GM12873 (cell line): Measurements from ENCODE around the gene C4orf54.

ENCODE experiments used
- TF ChIP-seq, protein P1 (sequence below): IDR thresholded peaks from 2 replicates; pipeline ENCODE4 v1.5.1; 2012; ENCODE audit warnings: low read depth, mild to moderate bottlenecking, moderate library complexity, low read length, control low read depth; ENCODE audit not compliant: insufficient read depth; ENCODE audit errors: missing control alignments

The C4orf54 gene

DNA sequence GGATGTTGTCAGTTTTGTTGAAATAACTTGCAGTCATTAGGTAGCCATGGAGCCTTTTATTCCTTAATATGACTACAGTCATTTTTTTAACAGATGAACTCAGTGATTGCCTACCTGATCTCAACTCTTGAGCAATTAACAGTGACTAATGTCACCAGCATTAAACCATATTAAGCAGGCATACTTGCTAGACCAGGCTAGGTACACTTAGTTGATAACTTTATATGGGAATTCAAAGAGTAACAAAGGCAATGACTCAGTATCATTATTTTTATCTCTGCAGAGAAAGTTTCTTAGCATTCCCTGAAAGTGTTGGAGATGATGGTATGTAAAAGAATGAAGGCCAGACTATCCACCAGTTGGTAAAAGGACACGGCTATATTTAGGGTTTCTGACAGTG lies at the start of gene C4orf54:
Gene C4orf54, minus strand, starts transcription at position 31 of the 400 bp plus-strand sequence. CDS start 3,180 bp downstream, outside the sequence.
- TF ChIP-seq, protein P1, sequence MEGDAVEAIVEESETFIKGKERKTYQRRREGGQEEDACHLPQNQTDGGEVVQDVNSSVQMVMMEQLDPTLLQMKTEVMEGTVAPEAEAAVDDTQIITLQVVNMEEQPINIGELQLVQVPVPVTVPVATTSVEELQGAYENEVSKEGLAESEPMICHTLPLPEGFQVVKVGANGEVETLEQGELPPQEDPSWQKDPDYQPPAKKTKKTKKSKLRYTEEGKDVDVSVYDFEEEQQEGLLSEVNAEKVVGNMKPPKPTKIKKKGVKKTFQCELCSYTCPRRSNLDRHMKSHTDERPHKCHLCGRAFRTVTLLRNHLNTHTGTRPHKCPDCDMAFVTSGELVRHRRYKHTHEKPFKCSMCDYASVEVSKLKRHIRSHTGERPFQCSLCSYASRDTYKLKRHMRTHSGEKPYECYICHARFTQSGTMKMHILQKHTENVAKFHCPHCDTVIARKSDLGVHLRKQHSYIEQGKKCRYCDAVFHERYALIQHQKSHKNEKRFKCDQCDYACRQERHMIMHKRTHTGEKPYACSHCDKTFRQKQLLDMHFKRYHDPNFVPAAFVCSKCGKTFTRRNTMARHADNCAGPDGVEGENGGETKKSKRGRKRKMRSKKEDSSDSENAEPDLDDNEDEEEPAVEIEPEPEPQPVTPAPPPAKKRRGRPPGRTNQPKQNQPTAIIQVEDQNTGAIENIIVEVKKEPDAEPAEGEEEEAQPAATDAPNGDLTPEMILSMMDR, result no peak

GRCh38 chr4:99705891-99706290 lies 48.3 kb upstream of the C4orf54 start:
- TF ChIP-seq, protein P1, result no peak

GRCh38 chr4:99696801-99697200 lies 39.2 kb upstream of the C4orf54 start:
- TF ChIP-seq, protein P1, result no peak

DNA sequence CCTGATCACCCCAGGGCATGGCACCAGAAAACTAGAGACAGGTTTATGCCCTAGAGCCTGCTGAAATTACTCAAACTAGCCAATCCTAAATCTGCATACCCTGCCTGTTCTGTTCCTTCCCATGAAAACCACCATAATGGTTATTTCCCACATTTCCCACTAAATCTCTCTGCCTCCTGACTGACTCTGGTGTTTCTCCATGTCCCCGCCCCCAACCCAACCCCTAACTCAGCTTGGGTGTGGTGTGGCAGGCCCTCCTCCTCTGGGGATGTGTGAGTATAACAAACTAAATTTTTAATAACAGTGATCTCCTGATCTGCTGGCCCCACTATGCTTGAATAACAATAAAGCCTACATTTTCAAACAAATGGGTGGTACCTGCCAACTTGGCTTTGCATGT lies 35.5 kb upstream of the C4orf54 start:
- TF ChIP-seq, protein P1, result no peak

- TF ChIP-seq, protein P1, result no peak
Observed at GRCh38 chr4:99690990-99691389, 33.4 kb upstream of the C4orf54 start.

- TF ChIP-seq, protein P1, result no peak
Observed at GRCh38 chr4:99690472-99690871, 32.8 kb upstream of the C4orf54 start.

GRCh38 chr4:99687120-99687519 lies 29.5 kb upstream of the C4orf54 start:
- TF ChIP-seq, protein P1, result no peak

DNA sequence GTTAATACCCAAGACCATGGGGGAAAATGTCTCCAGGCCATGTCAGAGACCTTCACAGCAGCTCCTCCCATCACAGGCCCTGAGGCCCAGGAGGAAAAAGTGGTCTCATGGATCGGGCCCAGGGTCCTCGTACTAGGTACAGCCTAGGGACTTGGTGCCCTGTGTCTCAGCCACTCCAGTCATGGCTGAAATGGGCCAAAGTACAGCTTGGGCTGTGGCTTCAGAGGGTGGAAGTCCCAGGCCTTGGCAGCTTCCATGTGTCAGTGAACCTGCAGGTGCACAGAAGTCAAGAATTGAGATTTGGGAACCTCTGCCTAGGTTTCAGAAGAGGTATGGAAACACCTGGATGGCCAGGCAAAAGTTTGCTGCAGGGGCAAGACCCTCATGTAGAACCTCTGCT lies 27.6 kb upstream of the C4orf54 start:
- TF ChIP-seq, protein P1, result no peak
